T-helper 9 cell (primary cell): ENCODE results near the gene INPP5K.

ENCODE experiments used
- DNase-seq: peaks from one replicate; pipeline ENCODE4 v3.0.0-alpha.2; 2020

INPP5K gene

GRCh38 chr17:1504866-1505265 lies 11.5 kb downstream of the INPP5K start:
- no peak for DNase-seq

GRCh38 chr17:1503699-1504098 lies 12.7 kb downstream of the INPP5K start:
- DNase-seq: no peak

GRCh38 chr17:1498869-1499268 lies 17.5 kb downstream of the INPP5K start:
- no peak for DNase-seq

- DNase-seq: no peak
Observed at GRCh38 chr17:1498233-1498632, 18.2 kb downstream of the INPP5K start.

- DNase-seq: no peak
Observed at GRCh38 chr17:1497831-1498230, 18.6 kb downstream of the INPP5K start.

- DNase-seq: no peak
Observed at GRCh38 chr17:1496869-1497268, 19.5 kb downstream of the INPP5K start.

GRCh38 chr17:1495265-1495989 lies 21.0 kb downstream of the INPP5K start:
- DNase-seq: no peak

GRCh38 chr17:1494736-1495253 lies 21.6 kb downstream of the INPP5K start:
- DNase-seq: no peak

GRCh38 chr17:1494203-1494602 lies 22.2 kb downstream of the INPP5K start:
- no peak for DNase-seq

- DNase-seq: no peak
Observed at GRCh38 chr17:1493291-1493980, 23.0 kb downstream of the INPP5K start.

- no peak for DNase-seq
Observed at GRCh38 chr17:1492249-1493206, 23.9 kb downstream of the INPP5K start, which contains the start of gene MYO1C. Gene MYO1C (minus strand): TSS chr17:1492686. CDS start chr17:1492487, 199 bp downstream.

GRCh38 chr17:1491443-1492248 lies 24.8 kb downstream of the INPP5K start:
- peak; percentile 38 for DNase-seq

GRCh38 chr17:1490643-1491442 lies 25.6 kb downstream of the INPP5K start:
- peak; percentile 59 for DNase-seq

- no peak for DNase-seq
Observed at GRCh38 chr17:1488826-1489270, 27.6 kb downstream of the INPP5K start.

- peak; percentile 80 for DNase-seq
Observed at GRCh38 chr17:1487939-1488825, 28.2 kb downstream of the INPP5K start.

GRCh38 chr17:1486802-1487695 lies 29.4 kb downstream of the INPP5K start:
- DNase-seq: peak; percentile 73

- DNase-seq: peak; percentile 65
Observed at GRCh38 chr17:1485423-1486376, 30.7 kb downstream of the INPP5K start.
